ENCODE data around the gene CCNYL1.
"Not testable (repeated sequence)": the region's sequence is repeated elsewhere in the genome, so short reads cannot be mapped to it uniquely, and the experiment has no call there.

Gene CCNYL1

DNA sequence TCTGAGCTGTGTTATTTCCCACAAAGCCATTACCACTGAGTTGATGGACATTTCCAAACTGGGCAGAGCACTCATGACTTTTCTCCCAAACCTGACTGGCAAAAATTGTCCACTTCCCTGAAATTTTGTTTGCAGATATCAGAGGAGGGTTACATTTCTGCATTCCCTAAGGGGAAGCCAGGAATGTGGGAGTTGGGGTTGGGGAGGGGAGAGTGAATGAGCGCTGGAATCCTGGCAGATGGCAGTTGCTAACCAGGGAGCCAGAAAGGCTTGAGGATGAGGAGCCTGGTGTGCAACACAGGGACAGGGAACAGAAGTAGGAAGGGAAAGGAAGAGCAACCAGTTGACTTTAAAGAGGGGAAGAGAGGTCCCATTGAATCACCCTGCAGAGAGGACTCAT is 14.0 kb upstream of the CCNYL1 start:
- DNase-seq (ENCODE audit: low read depth), result no peak

DNA sequence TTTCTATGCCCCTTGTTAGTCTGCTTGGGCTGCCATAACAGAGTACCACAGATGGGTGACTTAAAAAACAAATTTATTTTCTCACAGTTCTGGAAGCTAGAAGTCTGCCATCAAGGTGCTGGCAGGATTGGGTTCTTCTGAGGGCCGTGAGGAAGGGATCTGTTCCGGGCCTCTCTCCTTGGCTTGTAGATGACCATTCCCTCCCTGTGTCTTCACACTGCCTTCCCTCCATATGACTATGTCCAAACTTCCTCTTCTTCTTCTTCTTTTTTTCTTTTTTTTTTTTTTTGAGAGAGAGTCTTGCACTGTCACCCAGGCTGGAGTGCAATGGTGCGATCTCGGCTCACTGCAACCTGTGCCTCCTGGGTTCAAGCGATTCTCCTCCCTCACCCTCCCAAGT is 13.1 kb upstream of the CCNYL1 start:
- DNase-seq (ENCODE audit: low read depth), result no peak

- DNase-seq (ENCODE audit: low read depth), result no peak
Observed at GRCh38 chr2:207704078-207704477, 7.4 kb upstream of the CCNYL1 start.

GRCh38 chr2:207704671-207705070 is 6.8 kb upstream of the CCNYL1 start:
- DNase-seq (ENCODE audit: low read depth), result no peak

- DNase-seq (ENCODE audit: low read depth), result no peak
Observed at GRCh38 chr2:207706936-207707860, 4.2 kb upstream of the CCNYL1 start.

- DNase-seq (ENCODE audit: low read depth), result no peak
Observed at GRCh38 chr2:207711750-207712530, 500 bp downstream of the CCNYL1 start.

GRCh38 chr2:207716056-207716455 is 4.6 kb downstream of the CCNYL1 start:
- no peak for DNase-seq (ENCODE audit: low read depth)

DNA sequence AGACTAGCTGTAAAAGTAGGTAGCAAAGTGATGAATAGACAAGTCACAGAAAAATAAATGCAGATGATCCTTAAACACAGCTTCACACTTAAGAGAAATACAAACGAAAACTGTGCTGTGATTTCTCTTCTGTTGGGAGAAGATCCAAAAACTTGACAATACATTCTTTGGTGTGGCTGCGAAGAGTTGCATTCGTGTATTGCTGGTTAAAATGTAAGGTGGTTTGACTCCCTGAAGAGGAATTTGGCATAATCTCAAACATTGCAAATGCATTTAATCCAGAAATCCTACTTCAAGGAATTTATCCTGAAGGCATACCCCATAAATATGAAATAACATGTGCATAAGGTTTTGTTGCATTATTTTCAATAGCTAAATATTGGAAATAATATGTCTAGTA is 7.1 kb downstream of the CCNYL1 start:
- no peak for DNase-seq (ENCODE audit: low read depth)

DNA sequence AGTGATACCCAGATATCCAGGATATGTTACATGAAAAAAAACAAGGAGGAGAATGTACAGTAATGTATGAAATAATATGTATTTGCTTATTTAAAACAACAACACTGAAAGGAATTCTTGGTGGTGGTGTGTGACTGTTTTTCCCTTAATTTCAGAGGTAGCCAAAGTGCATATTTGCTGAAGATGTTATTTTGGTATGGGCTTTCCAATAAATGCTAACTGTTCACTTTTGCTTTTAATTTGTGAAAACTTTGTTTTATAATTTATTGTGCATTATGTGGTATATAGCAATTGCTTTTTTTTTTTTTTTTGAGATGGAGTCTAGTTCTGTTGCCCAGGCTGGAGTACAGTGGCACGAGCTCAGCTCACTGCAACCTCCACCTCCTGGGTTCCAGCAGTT is 7.6 kb downstream of the CCNYL1 start:
- no peak for DNase-seq (ENCODE audit: low read depth)

GRCh38 chr2:207719655-207720054 is 8.2 kb downstream of the CCNYL1 start:
- not testable (repeated sequence) for DNase-seq (ENCODE audit: low read depth)

GRCh38 chr2:207720517-207721187 is 9.2 kb downstream of the CCNYL1 start:
- DNase-seq (ENCODE audit: low read depth), result no peak

DNA sequence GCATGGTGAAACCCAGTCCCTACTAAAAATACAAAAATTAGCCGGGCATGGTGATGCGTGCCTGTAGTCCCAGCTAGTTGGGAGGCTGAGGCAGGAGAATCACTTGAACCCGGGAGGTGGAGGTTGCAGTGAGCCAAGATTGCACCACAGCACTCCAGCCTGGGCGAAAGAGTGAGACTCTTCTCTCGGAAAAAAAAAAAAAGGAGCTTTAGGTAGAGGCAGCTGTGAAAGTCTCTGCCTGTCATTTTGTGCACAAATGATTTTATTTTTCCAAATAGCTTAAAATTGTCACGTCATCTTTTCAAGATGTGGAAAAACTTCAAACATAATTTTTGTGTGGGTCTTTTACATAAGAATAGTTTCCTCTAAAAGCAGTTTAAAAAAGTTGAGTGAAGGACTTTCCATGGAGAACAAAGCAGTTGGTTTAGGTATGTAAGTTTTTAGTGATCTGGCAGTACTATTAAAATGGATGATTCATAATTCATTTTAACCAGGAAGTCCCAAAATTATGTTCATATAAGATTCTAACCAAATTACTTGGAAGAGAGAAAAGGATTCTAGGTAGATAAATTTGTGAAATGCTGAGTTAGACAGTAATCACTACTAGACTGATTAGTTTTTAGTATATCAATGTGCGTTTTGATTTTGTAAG is 11.5 kb downstream of the CCNYL1 start:
- no peak for DNase-seq (ENCODE audit: low read depth)

DNA sequence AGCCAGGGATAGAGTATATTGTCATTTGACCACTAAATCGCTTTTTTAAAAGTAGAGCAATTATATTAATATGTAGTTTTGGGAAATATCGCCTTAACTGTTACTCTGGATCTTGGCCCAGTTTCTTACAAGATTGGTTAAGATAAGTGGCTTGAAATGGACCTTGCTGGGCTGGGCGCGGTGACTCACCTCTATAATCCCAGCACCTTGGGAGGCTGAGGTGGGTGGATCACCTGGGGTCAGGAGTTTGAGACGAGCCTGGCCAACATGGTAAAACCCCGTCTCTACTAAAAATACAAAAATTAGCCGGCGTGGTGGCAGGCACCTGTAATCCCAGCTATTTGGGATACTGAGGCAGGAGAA is 12.0 kb downstream of the CCNYL1 start:
- not testable (repeated sequence) for DNase-seq (ENCODE audit: low read depth)

- DNase-seq (ENCODE audit: low read depth), result no peak
Observed at GRCh38 chr2:207724113-207724512, 12.7 kb downstream of the CCNYL1 start.

DNA sequence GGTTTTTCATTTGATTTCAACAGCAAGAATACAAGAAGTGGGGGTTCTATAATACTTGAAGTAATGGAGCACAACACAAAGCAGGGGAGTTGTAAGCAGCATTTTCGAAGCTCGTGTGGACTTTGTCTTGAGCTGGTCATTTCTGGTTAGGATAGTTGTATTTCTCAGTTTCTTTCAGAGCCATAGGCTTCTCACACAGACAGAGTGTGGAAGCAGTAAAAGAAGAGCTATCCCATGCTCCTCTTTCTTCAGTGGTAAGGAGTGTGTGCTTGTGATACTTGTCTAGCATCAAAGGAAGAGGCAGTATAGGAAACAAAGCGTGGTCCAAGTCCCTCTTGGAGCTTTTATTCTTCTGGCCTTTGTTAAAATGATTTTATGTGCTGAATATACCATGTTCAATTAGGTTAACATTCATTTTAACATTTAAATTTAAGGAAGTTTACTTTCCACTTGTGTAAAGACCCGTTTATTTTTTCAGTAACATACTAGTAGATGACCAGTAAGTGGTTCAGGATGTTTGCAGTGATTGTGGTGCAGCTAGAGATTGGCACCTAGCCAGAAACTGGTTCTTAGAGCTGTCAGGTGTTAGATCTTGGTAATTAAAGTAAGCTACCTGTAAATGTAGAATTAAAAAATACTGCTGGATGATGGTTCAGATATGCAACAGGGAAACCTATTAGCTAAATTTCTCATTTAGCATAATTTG is 14.6 kb downstream of the CCNYL1 start:
- DNase-seq (ENCODE audit: low read depth), result no peak

- DNase-seq (ENCODE audit: low read depth), result no peak
Observed at GRCh38 chr2:207727261-207727660, 15.8 kb downstream of the CCNYL1 start.

DNA sequence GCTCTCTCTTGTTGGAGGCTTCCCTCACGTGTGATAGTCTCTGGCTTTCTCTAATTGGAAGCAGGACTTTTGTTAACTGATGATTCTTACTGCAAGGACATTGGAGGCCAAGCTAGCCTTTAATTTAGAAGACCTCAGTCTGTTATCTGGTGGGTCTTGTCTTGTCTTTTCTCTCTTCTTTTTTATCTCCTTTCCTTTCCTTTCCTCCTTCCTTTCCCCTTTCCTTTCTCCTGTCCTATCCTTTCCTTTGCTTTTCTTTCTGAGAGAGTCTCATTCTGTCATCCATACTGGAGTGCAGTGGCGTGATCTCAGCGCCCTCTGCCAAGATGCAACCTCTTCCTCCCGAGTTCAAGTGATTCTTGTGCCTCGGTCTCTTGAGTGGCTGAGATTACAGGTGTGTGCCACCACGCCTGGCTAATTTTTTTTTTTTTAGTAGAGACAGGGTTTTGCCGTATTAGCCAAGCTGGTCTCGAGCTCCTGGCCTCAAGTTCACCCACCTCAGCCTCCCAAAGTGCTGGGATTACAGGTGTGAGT is 18.1 kb downstream of the CCNYL1 start:
- DNase-seq (ENCODE audit: low read depth), result no peak

- no peak for DNase-seq (ENCODE audit: low read depth)
Observed at GRCh38 chr2:207731138-207731537, 19.7 kb downstream of the CCNYL1 start.

GRCh38 chr2:207733597-207734240 is 22.3 kb downstream of the CCNYL1 start:
- DNase-seq (ENCODE audit: low read depth), result no peak

DNA sequence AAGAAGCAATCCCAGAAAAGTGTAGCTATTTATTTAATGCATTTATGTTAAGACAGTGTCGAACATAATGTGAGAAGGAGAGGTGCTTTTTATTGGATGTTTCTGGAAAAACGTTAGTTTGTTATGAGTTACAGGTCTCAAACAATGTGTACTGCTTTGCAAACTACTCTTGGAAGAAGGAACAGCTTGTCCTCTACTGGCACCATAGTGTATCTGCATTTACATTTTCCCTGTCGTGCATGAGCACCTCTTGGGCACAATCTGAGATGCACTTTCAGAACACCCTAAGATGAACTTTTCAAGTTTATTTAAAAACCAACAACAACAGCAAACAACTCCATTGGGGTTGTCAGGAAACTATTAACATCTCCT is 22.8 kb downstream of the CCNYL1 start:
- no peak for DNase-seq (ENCODE audit: low read depth)

Data from HS-27A (cell line).